Activated gamma-delta T cell treated with Interleukin-2 at 50 U/mL for 16 hours (primary cell): ENCODE data around the gene RAPGEF5.

ENCODE experiments used
- DNase-seq: peaks from one replicate; pipeline ENCODE4 v3.0.0-alpha.2; 2020

The RAPGEF5 gene

DNA sequence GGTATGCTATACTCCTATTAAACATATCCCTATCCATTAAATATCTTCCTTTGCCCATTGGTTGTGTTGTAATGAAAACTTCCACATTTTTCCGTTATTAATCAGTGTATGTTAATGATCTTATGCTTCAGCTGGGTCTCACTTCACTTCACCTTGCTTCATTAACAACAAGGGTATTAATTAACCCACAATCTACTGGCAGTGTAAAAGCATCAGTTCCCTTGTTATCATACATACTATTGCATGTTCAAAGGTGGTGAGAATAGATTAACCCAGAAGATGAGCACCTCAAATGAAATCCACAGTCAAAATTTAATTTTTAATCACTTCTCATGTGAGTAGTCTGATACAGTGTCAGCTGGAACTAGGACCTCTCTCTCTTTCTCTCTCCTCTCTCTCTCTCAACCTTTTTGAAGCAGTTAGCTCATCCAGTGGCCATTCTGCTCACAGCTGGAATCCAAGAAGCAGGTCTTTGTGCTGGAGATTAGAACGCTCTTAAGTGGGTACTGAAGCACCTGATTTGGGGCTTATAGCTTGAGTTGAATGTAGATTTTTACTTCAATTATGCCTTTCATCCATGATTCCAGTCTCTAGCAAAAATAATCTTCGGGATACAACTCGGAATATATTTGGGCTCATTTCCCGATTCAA is 172.3 kb downstream of the RAPGEF5 start:
- no peak for DNase-seq

DNA sequence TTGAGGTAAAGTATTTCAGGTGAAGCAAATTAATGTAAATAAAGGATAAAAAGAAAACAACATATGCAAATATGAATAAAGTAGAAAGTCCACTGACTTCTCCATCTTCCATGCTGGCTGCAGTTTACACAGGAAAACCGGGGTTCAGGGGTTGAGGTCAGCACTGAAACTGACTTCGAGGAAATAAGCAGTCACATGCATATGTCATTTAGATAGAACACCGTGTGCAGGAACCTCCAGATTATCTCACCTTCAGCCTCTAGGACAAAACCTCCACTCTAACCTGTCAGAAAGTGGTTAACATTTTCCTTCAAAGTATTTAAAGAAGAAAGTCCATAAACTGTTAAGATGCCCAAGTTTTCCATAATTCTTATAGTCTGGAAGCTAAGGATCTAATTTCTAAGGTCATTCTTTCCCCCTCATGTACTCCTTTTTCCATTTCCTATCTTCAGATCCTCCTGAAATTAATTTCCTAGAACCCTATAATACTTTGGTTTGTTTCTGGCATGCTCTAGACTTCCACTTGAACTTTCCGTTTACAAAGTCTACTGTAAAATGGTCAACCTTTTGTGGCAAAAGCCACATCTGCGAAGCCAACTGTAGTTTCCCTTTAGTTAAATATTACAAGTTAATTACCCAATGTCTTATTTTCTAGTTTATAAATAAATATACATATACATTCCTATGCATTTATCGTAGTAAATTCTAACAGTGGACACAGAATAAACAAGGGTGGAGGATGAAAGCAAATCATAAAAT is 173.3 kb downstream of the RAPGEF5 start:
- DNase-seq, result no peak

DNA sequence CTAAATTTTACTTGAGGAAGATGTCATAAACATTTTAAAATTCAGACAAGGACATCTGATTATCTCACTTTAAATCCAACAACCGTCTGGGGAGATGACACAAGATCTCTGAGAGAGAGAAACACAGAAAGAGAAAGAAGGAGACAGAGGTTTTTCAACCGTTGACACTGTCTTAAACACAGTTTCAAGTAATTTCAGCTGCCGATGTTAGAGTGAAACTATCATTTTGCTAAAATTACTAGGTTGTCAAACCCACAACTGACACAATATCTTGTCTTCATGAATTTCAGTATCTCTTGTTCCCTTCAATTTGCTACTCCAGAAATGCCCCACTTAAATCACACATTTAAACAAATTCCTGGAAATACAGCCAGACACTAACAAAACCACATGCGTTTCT is 174.8 kb downstream of the RAPGEF5 start:
- DNase-seq, result no peak

DNA sequence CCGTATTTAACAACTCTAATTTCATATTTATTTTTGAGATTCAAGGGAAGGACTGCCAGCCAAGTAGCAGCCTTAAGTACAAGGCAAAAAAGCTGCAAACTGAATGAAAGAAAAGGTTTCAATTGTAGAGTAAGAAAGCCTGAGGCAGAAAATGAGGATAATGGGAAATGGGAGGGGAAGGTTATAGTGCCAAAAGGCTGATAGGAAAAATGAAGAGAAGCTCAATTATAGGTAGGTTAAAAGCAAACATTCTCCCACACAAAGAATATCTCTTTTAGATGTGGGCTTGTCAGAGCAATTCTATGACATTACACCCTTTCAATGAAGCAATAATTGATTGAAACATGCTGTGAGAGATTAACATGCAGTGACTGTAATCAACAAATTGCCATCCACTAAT is 175.3 kb downstream of the RAPGEF5 start:
- DNase-seq, result no peak

DNA sequence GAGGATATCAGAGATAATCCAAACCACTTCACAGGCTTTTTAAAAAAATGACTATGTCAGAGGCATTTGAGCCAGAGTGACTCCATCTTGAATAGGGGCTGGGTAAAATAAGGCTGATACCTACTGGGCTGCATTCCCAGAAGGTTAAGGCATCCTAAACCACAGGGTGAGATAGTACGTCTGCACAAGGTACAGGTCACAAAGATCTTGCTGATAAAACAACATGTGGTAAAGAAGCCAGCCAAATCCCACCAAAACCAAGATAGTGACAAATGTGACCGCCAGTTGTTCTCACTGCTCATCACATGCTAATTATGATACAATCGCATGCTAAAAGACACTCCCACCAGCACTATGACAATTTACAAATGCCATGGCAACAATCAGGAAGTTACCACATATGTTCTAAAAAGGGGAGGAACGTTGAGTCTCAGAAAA is 177.5 kb downstream of the RAPGEF5 start:
- no peak for DNase-seq

DNA sequence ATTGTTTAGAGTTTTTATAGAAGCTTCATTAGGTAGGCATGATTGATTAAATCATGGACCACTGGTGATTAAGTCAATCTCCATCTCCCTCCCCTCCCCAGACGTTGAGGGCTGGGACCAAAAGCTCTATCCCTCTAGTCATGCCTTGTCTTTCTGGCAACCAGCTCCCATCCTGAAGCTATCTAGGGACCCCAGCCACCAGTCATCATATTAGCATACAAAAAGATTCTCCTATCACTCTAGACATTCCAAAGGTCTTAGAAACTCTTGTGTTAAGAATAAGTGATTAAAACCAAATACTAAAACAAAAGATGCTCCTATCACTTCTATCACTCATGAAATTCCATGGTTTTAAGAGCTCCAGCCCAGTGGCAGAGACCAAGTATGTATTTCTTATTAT is 178.2 kb downstream of the RAPGEF5 start:
- no peak for DNase-seq

DNA sequence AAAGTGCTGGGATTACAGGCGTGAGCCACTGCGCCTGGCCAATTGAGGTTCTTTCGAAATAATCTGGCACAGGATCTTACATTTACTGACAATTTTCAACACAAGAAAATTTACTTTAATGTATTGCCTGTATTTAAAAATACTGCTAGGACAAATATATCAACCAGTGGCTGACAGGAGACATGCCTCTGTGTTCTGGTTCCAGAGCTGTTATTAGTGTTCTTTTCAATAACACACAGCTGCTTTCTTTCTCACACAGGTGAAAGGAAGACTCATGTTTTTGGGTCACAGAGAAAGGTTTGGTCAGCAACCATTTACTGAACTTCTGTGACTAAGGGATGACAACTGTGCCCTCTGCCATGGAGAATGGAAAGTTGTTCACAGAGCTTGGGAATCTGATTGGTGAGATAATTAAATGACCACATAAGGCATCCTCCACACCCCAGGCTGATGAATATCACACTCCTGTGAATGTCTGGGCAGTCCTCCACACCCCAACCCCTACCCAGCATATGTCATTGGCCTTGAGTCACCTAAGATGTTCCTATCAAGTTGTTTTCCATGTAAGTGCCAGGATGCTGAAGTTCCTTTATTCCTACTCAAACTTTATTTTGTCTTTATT is 180.1 kb downstream of the RAPGEF5 start:
- no peak for DNase-seq

DNA sequence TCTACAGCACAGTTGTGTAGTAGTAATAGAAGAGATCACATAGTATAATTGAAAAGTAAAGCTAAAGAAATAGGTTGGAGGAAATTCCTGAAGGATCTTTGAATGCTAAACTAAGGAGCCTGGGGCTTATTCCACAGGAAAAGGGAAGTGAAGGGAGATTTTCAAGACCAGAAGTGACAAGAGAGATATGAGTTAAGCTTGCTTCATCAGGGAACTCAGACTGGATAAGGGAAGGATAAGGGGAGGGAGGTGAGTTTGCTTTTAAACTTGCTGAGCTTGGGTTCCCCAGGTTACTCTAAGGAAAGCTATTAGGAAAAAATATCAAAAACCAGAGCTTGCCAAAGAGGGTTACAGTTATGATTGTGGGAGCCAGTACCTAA is 182.4 kb downstream of the RAPGEF5 start:
- DNase-seq, result no peak

DNA sequence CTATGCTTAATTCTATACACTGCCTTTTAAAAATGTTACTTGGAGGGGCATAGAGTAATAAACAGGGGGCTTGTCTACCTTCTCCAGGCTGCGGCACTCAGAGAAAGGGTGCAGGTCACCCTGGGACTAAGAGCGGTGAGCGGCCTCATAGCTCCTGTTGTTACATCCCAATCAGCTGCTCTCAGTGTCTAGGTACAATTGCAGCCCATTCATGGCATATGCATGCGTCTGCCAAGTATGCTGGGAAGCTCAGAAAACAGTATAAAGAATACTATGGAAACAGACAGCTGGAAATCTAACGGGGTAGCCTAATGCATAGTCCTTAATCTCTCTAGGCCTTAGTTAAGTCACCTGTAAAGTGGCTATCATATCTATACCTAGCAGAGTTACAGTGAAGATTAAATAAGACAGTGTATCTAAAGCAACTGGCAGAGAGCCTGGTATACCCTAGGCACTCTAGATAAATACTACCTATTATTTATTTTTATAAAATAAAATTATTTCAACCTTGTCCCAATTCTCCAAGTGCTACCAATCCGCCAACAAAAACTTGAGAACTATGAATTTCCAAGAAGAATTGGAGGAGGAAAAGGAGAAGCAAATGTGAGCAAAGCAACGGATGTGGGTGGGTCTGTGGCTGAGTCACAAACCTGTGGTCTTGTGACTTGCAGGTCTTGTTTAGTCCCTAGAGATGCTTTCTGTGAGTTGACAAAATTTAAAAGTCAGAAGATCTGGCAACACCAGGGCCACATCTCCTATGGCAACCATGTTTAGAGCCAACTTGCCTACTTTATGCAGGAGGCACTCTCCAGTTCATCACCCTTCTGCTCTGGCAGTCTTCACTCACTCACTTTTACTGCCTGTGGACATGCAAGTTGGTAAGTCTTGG is 183.0 kb downstream of the RAPGEF5 start:
- DNase-seq, result no peak

DNA sequence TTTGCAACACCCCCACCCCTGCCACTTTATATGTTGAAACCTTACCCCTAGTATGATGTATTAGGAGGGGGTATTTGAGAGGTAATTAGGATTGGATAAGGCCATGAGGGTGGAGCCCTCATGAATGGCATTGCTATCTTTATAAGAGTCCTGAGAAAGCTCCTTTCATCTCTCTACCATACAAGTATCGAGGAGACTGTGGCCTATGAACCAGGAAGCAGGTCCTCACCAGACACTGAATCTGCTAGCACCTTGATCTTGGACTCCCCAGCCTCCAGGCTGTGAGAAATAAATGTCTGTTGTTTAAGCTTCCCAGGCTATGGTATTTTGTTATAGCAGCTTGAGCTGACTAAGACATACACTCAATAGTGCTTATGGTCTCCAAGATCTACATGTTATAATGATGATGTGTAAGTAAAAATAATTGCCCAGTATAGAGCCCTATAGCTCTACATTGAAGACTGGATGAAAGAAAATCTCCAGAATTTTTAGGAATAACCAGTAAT is 188.8 kb downstream of the RAPGEF5 start:
- DNase-seq, result no peak

DNA sequence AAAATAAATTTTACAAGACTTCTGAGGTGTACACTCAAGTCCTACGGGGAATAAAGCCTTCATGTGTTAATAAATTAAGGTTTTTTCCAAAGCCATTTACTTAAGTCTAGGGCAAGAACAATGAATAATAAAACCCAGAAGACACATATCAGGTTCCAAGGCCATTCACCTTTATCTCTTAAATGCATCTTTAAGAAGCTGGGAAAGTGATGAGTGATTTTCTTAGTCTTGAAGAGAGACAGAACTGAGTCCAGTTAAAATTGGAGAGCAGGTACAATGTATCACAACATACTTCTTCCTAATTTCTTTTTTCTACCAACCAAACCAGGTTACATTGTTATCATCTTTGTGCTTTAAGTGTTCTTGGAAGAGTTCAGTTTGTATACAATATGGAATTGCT is 189.5 kb downstream of the RAPGEF5 start:
- no peak for DNase-seq

DNA sequence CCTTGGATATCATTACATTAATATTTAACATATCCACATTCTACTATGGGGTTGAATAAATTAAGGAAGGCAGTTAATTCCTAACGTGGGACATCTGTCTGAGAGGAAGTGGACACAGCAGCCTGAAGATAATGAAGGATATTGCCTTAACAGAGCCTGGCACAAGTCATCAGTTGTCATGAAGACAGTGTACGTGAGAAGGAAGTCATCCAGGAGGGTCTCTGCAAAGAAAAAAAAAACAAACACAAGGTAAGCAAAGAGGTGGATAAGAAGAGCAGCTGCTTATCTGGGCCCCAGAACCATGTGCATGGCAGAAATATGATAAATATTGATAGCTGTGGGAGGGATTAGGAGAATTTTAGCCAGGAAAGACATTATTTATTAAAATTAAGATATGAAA is 190.0 kb downstream of the RAPGEF5 start:
- no peak for DNase-seq

DNA sequence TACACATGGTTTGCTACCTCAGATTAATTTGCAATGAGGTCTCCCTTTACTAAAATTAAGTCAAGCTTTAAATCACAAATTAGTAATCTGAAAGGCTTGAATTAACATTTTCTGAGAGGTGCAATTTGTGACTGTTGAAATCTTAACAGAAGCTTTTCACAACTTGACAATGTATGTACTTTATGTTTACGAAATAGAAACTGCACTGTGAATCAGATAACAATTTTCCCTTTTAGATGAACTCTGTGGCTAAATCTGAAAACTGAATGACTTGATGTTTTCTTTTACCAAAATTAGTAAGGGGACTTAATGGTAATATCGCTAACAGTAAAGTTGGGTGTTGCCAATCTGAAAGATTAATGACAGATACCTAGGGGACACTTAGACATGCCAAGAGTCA is 197.6 kb downstream of the RAPGEF5 start:
- no peak for DNase-seq

DNA sequence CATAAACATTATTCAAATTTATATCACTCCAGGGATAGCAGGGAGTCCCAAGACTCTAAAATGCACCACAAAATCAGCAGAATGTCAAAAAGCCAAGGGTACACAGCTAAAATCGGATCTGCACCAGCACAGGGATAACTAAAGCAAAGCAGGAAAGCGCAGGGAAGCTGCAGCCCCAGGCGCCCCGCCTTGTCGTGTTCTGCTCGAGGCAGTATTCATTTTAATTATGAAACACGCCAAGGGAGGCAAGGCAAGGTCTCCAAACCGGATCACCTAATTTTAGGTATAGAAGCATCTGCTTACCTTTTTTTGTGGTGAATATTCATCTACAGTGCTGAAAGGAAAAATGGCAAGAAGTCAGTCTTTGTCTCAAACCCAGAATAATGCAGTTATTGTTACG is 199.4 kb downstream of the RAPGEF5 start:
- DNase-seq, result no peak

DNA sequence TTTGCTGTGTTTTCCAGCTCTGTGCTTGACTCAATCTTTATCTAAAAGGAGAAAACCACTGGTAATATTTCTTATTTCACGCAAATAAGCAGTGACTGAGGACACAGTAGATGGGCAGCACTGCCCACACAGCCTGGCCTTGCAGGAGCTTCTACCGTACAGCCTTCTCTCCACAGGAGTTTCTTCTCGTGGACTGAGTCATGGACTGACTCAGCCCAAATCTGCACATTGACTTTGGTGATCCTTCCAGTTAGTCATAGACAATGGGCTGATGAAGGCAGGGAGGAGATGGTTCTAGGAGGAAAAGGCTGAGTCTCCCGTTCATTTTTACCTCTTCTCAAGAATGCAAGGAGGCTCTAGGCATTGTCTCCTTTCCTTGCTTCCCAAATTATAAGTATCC is 200.7 kb downstream of the RAPGEF5 start:
- DNase-seq, result no peak

DNA sequence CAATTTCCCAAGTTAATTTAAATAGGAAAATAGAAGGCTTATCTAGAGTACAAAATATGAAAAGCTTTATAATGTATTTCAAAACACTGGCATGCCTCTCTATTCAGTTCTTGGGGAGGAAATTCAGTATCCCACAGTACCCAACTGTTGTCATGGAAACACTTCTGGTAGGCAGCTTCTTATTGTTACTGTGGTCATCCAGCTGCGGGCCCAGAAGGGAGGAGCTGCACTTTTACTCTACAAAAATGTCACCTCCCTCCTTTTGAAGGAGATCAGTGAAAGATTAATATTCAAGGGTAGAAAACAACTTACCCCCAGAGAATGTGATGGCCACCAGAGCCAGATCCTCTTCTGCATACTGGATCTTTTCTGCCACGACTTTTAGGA is 202.8 kb downstream of the RAPGEF5 start:
- DNase-seq, result no peak

DNA sequence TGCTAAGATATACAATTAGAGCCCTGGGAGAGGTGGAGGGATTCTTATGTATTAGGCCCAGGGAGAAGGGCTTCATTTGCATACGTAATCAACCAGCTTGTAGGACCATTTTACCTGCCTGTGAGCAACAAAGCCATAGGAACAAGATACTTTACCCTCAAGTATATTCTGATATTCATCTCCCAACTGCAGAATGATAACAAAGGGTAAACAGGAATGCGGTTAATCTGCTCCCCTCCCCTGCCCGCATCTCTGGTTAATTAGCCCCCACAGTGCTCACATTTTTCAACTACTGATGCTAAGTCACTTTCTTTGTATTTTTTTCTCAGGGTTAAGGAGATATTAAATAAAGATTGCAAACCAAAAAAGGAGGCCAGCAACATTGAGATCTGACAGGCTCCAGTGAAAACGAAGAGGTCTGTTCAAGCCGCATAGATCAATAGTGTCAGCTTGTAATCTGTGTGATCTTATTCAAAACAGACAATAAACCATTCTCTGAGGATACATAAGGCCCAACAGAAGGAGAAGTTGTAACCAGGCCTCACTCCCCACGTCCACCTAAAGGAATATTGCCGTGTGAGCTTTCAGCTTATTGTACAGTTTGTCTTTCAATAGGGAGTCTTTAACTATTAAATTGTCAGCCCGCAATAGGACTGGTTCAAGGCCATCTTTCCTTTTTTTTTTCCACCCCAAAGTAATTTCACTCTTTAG is 203.4 kb downstream of the RAPGEF5 start:
- no peak for DNase-seq

DNA sequence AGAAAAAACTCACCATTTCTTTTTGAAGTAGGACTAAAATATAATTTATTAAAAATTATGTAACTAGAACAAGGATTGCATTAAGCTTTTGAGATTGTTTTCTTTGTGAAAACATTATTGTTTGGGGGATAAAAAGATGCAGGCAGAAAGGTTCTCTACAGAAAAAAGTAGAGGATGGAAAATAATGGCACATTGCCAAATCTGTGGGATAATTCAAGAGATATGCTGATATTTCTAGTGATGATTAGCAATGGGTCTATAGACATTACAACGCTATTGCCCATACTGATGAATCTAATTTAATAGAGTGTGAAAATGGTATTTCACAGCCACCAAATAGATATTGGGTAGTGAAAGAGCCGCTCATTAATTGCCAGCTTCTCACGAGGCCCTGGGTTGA is 204.3 kb downstream of the RAPGEF5 start:
- no peak for DNase-seq

DNA sequence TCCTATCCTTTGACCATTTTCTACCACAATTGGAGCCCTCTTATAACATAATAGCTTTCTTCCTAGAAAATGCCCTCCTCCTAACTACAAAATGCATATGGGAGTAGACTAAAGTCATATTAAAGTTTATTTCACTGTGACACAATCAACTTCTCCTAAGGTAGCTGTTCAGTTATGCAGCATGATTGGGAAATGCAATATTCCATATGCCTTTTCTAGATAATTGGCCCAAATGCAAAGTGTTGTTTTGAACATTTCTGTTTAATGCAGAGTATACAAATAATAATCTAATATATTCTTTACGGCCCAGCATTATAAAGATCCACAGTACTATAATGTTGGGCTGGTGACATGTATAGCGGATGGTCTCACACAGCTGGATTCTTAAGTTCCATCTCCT is 205.1 kb downstream of the RAPGEF5 start:
- DNase-seq, result no peak

DNA sequence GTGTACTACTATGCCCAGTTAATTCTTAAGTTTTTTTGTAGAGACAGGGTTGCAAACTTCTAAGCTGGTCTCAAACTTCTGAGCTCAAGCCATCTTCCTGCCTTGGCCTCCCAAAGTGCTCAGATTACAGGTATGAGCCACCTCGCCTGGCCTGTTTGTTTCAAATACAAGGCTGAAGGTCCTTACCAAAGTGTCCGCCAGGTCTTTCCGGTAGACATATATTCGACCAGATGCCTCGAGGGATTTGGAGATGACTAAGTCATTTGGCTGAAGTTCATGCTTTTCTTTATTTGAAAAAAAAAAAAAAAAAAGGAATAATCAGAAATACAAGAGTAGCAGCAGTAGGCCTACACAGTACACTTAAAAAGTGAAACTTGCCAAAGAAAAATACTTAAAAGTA is 206.7 kb downstream of the RAPGEF5 start:
- DNase-seq, result no peak

DNA sequence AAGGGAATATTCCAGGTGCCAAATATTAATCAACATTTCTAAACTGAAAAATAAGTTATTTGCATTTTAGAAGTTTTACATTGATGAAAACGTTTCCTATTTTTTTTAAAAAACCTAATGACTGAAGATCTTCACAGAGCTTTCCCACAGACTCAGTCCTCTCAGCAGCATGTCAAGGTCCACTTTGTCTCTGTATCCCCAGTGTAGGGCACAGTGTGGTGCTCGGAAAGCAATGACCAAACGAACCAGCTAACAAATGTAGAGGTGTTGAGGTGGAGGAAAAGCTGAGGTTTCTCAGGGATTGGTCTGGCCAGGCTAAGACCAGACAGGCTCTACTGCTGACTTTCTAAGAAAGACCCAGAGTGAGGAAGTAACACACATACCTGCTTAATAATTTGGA is 209.1 kb downstream of the RAPGEF5 start:
- no peak for DNase-seq

DNA sequence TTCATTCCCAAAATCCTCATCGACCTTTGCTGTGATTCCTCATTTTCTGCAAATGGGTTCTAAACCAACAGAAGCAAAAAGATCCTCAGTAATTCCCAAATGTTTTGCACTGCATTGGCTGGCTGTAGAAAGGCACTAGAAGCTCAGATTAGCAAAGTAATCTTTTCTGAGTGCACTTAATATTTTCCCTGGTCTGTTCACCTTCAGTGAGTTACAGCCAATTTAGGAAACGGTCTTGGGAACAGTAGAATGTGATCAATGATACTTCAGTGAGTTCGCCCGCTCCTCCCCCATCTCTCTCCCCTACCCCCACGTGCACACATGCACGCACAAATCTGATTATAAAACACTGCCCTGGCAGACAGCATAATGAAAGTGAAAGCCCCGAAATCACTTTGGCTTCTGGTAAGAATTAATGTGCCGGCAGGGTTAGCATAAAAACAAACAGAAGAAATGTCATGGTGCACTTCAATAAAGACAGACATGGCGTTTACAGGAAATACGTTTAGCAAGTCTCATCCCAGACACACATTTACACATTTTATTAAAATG is 209.9 kb downstream of the RAPGEF5 start:
- no peak for DNase-seq
